C4-2B (cell line): ENCODE measurements around the gene CLDN6.

Experiments used
- H3K27ac ChIP-seq: fragments of 450-650 bp; 2 replicates; pipeline ENCODE4 v1.5.1; 2017
- ZFX ChIP-seq: fragments of 450-650 bp; IDR thresholded peaks from 2 replicates; pipeline ENCODE4 v1.6.1; 2017
- TF ChIP-seq, protein P1 (sequence below): fragments of 450-650 bp; conservative IDR thresholded peaks from 2 replicates; pipeline ENCODE4 v1.5.1; 2017; ENCODE audit warnings: mild to moderate bottlenecking

Gene CLDN6

GRCh38 chr16:3027983-3028715, 10.2 kb upstream of the CLDN6 start:
- no peak for TF ChIP-seq ZFX
- TF ChIP-seq, protein P1, sequence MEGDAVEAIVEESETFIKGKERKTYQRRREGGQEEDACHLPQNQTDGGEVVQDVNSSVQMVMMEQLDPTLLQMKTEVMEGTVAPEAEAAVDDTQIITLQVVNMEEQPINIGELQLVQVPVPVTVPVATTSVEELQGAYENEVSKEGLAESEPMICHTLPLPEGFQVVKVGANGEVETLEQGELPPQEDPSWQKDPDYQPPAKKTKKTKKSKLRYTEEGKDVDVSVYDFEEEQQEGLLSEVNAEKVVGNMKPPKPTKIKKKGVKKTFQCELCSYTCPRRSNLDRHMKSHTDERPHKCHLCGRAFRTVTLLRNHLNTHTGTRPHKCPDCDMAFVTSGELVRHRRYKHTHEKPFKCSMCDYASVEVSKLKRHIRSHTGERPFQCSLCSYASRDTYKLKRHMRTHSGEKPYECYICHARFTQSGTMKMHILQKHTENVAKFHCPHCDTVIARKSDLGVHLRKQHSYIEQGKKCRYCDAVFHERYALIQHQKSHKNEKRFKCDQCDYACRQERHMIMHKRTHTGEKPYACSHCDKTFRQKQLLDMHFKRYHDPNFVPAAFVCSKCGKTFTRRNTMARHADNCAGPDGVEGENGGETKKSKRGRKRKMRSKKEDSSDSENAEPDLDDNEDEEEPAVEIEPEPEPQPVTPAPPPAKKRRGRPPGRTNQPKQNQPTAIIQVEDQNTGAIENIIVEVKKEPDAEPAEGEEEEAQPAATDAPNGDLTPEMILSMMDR: peak; percentile 97
- peak overlapping the region; percentile 43 for H3K27ac ChIP-seq

- no peak overlapping the region; the same call in 1 of the 2 replicates for H3K27ac ChIP-seq
- TF ChIP-seq, protein P1: no peak
- TF ChIP-seq ZFX: no peak
Measured at GRCh38 chr16:3027489-3027795, 9.5 kb upstream of the CLDN6 start.

DNA sequence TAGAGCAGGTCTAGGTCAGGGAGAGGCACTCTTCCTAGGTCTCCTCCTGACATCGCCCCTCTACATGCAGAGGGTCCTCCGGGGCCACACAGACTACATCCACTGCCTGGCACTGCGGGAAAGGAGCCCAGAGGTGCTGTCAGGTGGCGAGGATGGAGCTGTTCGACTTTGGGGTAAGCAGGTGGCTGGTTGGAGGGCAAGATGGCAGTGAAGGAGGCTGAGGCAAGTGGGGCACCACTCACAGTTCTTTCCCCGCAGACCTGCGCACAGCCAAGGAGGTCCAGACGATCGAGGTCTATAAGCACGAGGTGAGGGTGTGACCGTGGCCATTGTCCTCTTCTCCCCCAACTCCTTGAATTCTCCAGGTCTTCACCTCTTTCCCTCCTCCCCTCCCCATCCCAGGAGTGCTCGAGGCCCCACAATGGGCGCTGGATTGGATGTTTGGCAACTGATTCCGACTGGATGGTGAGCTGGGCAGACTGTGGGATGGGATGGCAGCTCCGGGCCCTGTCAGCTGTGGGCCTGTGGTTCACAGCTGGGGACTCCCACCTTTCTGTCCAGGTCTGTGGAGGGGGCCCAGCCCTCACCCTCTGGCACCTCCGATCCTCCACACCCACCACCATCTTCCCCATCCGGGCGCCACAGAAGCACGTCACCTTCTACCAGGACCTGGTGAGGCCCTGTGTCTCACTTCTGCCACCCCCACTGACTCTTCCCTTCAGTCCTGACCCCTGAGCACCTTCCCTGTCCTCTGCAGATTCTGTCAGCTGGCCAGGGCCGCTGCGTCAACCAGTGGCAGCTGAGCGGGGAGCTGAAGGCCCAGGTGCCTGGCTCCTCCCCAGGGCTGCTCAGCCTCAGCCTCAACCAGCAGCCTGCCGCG, 8.9 kb upstream of the CLDN6 start:
- H3K27ac ChIP-seq: no peak overlapping the region
- TF ChIP-seq, protein P1: no peak
- no peak for TF ChIP-seq ZFX

DNA sequence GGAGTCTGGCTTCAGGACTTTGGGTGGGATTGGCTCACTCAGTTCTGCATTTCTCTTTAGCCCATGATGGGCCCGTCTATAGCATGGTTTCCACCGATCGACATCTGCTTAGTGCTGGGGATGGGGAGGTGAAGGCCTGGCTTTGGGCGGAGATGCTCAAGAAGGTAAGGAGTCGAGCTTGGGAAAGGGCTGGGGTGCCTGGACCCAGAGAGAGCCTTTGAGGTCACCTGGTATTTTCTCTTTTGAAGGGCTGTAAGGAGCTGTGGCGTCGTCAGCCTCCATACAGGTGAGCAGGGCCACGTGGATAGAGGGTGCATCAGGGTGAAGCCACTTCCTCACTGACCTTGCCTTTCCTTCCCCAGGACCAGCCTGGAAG, 8.0 kb upstream of the CLDN6 start:
- TF ChIP-seq, protein P1: no peak
- no peak for TF ChIP-seq ZFX
- H3K27ac ChIP-seq: no peak overlapping the region

GRCh38 chr16:3025032-3026002, 7.3 kb upstream of the CLDN6 start:
- no peak overlapping the region; the same call in 1 of the 2 replicates for H3K27ac ChIP-seq
- no peak for TF ChIP-seq ZFX
- TF ChIP-seq, protein P1: no peak

- H3K27ac ChIP-seq: peak within 1 kb of the TSS; percentile 85
- peak; percentile 33; the same call in 1 of the 2 replicates for TF ChIP-seq ZFX
- TF ChIP-seq, protein P1: no peak
Measured at GRCh38 chr16:3023669-3024478, 5.9 kb upstream of the CLDN6 start, which contains the start of the genes HCFC1R1 and THOC6. Gene HCFC1R1 (minus strand): TSS chr16:3023942. CDS start chr16:3023941, 1 bp downstream. Gene THOC6 (plus strand): TSS chr16:3024035. CDS start chr16:3024327, 292 bp downstream.
